ENCODE data around the gene FBXO24.
"Not testable (repeated sequence)": the region's sequence is repeated elsewhere in the genome, so short reads cannot be mapped to it uniquely, and the experiment has no call there.

FBXO24 gene, protein sequence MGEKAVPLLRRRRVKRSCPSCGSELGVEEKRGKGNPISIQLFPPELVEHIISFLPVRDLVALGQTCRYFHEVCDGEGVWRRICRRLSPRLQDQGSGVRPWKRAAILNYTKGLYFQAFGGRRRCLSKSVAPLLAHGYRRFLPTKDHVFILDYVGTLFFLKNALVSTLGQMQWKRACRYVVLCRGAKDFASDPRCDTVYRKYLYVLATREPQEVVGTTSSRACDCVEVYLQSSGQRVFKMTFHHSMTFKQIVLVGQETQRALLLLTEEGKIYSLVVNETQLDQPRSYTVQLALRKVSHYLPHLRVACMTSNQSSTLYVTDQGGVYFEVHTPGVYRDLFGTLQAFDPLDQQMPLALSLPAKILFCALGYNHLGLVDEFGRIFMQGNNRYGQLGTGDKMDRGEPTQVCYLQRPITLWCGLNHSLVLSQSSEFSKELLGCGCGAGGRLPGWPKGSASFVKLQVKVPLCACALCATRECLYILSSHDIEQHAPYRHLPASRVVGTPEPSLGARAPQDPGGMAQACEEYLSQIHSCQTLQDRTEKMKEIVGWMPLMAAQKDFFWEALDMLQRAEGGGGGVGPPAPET

DNA sequence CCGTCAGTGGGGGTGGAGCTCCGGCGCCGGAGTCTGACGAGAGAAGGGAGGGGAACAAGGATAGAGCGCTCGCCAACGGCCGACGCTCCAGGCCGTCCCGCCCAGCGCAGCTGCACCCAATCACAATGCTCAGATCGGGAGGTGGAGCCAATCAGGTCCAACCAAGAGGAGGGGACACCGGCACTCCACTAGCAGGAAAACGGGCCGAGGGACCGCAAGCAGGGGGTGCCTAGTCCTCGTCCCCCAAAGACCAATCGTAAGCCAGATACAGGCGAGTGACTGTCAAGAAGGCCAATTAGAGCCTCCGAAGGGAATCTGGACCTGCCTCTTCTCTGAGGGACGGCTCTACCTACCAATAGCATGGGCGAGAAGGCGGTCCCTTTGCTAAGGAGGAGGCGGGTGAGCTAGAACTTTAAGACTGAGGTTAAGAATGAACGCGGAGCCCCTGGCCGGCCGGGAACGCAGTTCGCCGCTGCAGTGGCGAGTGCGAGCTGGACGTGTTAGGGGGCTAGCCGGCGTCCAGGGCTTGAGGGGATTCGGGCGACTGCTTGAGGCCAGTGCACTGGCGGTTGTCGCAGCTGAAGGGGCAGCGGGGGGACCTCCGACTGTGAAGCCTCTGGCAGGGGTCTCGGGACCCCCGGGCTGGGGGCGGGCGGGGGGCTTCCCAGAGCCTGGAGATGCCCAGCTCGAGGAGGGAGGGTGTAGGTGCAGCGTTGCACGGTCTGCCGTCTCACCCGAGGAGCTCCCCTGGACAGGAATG is at the start of gene FBXO24:
Gene FBXO24, plus strand, starts transcription at position 63 of the 760 bp plus-strand sequence. Its CDS starts 298 bp downstream, at position 361.
- Histone ChIP-seq H3K27me3 (ENCODE audit: control insufficient read depth in 1 of 2, insufficient read depth in 2 of 2, low read length in 2 of 2) (no peaks in the 10 kb centered on the region), H3K9ac (ENCODE audit: low read depth in 1 of 2, low read length in 2 of 2) (peak within 1 kb of the TSS; percentile 69 to 91), H3K4me1 (ENCODE audit: control insufficient read depth in 1 of 2, insufficient read depth in 2 of 2, low read length in 2 of 2) (peaks cover 27 to 29% of the 10 kb centered on the region in 2 donors), H3K9me3 (ENCODE audit: control insufficient read depth in 1 of 2, low read length in 2 of 2) (no peaks in the 10 kb centered on the region), H3K27ac (ENCODE audit: low read depth, low read length) (peak within 1 kb of the TSS; percentile 99), H3K36me3 (ENCODE audit: control insufficient read depth in 1 of 2, insufficient read depth in 2 of 2, low read length in 2 of 2) (peaks cover 8 to 11% of the 10 kb centered on the region in 2 donors), H3K4me3 (ENCODE audit: low read depth in 1 of 2, low read length in 2 of 2) (peak within 1 kb of the TSS; percentile 89 to 94)

DNA sequence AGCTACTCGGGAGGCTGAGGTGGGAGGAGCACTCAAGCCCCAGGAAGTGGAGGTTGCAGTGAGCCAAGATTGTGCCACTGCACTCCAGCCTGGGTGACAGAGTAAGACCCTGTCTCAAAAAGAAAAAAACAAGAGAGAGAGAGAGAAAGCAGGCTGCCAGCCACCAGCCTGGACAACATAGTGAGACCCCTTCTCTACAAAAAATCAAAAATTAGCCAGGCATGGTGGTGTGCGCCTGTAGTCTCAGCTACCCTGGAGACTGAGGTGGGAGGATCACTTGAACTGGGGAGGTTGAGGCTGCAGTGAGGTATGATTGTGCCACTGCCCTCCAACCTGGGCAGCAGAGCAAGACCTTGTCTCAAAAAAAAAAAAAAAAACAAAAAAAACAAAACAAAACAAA is 49.4 kb upstream of the FBXO24 start:
- H3K4me1 ChIP-seq (ENCODE audit: control insufficient read depth in 1 of 2, insufficient read depth in 2 of 2, low read length in 2 of 2), result peaks cover 26 to 32% of the 10 kb centered on the region in 2 donors
- not testable (repeated sequence) for H3K9me3 ChIP-seq (ENCODE audit: control insufficient read depth in 1 of 2, low read length in 2 of 2); H3K36me3 ChIP-seq (ENCODE audit: control insufficient read depth in 1 of 2, insufficient read depth in 2 of 2, low read length in 2 of 2); H3K27ac ChIP-seq (ENCODE audit: low read depth, low read length); H3K4me3 ChIP-seq (ENCODE audit: low read depth in 1 of 2, low read length in 2 of 2); H3K27me3 ChIP-seq (ENCODE audit: control insufficient read depth in 1 of 2, insufficient read depth in 2 of 2, low read length in 2 of 2); H3K9ac ChIP-seq (ENCODE audit: low read depth in 1 of 2, low read length in 2 of 2)

DNA sequence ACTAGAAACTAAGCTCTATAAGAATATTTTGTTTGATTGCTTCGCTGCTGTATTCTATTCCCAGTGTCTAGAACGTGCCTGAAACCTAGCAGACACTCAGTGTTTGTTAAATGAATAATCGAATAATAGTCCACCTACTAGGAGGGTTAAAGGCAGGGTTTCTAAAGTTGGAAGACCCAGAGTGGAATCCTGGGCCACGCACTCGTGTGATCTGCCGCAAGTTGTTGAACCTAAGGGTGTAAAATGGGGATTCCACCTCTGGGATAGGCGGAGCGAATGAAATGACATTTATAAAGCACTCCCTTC is 47.8 kb upstream of the FBXO24 start:
- H3K27ac ChIP-seq (ENCODE audit: low read depth, low read length), result no peak overlapping the region
- peak overlapping the region; percentile 39 to 49 for H3K9ac ChIP-seq (ENCODE audit: low read depth in 1 of 2, low read length in 2 of 2)
- H3K4me1 ChIP-seq (ENCODE audit: control insufficient read depth in 1 of 2, insufficient read depth in 2 of 2, low read length in 2 of 2), result peaks cover 29 to 37% of the 10 kb centered on the region in 2 donors
- H3K4me3 ChIP-seq (ENCODE audit: low read depth in 1 of 2, low read length in 2 of 2), result peak overlapping the region; percentile 65 to 76
- H3K27me3 ChIP-seq (ENCODE audit: control insufficient read depth in 1 of 2, insufficient read depth in 2 of 2, low read length in 2 of 2), result no peaks in the 10 kb centered on the region
- no peaks in the 10 kb centered on the region for H3K9me3 ChIP-seq (ENCODE audit: control insufficient read depth in 1 of 2, low read length in 2 of 2)
- H3K36me3 ChIP-seq (ENCODE audit: control insufficient read depth in 1 of 2, insufficient read depth in 2 of 2, low read length in 2 of 2), result no peaks in the 10 kb centered on the region

DNA sequence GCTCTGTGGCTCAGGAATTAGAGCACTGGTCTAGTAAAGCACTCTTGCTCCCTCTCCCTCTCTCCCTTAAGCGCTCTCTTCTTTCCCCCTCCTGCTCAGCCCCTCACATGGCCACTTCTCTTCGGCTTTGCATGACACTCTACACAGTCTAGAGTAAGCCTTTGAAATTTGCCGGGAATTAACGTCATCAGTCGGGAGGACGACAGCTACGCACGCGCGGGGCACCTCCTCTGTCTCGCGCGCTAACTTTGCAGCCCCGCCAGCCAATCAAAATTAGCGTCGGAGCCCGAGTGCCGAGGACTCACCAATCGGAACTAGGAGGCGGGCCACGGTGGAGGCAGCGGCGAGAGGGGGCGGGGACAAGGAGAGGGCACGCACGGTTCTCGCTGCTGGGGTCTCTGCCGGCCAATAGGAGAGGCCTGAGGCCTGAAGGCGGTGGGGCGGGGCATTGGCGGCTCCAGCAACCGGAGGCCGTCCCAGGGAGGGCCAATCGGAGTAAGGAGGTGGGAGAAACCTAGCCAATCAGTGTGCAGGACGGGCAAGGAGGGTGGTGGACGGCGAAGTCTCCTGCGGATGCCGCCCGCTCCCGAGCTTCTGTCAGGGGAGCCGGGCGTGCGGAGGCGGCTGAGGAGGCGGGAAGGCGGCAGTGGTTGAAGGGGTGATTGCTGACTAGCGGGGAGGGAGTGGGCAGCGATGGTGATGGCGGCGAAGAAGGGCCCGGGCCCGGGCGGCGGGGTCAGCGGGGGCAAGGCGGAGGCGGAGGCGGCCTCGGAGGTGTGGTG is 47.3 kb upstream of the FBXO24 start, which contains the start of gene AGFG2:
Gene AGFG2, plus strand, starts transcription at position 550 of the 782 bp plus-strand sequence. Its CDS starts 144 bp downstream, at position 694.
- Histone ChIP-seq H3K4me3 (ENCODE audit: low read depth in 1 of 2, low read length in 2 of 2) (peak within 1 kb of the TSS; percentile 82 to 92), H3K4me1 (ENCODE audit: control insufficient read depth in 1 of 2, insufficient read depth in 2 of 2, low read length in 2 of 2) (peaks cover 26 to 39% of the 10 kb centered on the region in 2 donors), H3K9ac (ENCODE audit: low read depth in 1 of 2, low read length in 2 of 2) (peak within 1 kb of the TSS; percentile 66), H3K36me3 (ENCODE audit: control insufficient read depth in 1 of 2, insufficient read depth in 2 of 2, low read length in 2 of 2) (no peaks in the 10 kb centered on the region), H3K27me3 (ENCODE audit: control insufficient read depth in 1 of 2, insufficient read depth in 2 of 2, low read length in 2 of 2) (no peaks in the 10 kb centered on the region), H3K27ac (ENCODE audit: low read depth, low read length) (peak within 1 kb of the TSS; percentile 73), H3K9me3 (ENCODE audit: control insufficient read depth in 1 of 2, low read length in 2 of 2) (no peaks in the 10 kb centered on the region)

DNA sequence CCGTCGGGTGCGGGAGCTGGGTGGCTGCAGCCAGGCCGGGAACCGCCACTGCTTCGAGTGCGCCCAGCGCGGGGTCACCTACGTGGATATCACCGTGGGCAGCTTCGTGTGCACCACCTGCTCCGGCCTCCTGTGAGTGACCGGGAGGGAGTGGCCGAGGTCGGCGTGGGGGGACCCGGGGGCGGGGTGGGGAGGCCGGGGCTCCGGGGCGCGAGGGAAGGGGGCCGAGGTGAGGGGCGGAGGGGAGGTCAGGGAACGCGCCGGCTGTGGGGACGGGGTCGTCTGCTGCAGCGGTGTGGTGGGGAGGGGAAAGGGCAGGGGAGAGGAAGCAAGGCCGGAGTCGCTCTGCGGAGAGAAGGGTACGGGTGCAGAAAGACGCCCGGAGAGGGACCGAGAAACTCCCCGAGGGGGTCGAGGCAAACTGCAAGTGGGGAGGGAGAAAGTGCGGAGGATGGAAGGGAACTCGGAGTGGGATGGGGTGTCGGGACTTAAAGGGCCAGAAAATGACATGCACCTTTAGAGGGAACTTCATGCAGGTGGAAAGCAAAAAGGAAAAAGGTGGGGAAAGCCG is 46.6 kb upstream of the FBXO24 start:
- Histone ChIP-seq H3K4me1 (ENCODE audit: control insufficient read depth in 1 of 2, insufficient read depth in 2 of 2, low read length in 2 of 2) (peaks cover 33 to 46% of the 10 kb centered on the region in 2 donors), H3K27ac (ENCODE audit: low read depth, low read length) (peak overlapping the region; percentile 73), H3K4me3 (ENCODE audit: low read depth in 1 of 2, low read length in 2 of 2) (peak overlapping the region; percentile 82 to 92), H3K9ac (ENCODE audit: low read depth in 1 of 2, low read length in 2 of 2) (peak overlapping the region; percentile 66), H3K9me3 (ENCODE audit: control insufficient read depth in 1 of 2, low read length in 2 of 2) (no peaks in the 10 kb centered on the region), H3K36me3 (ENCODE audit: control insufficient read depth in 1 of 2, insufficient read depth in 2 of 2, low read length in 2 of 2) (no peaks in the 10 kb centered on the region), H3K27me3 (ENCODE audit: control insufficient read depth in 1 of 2, insufficient read depth in 2 of 2, low read length in 2 of 2) (no peaks in the 10 kb centered on the region)

DNA sequence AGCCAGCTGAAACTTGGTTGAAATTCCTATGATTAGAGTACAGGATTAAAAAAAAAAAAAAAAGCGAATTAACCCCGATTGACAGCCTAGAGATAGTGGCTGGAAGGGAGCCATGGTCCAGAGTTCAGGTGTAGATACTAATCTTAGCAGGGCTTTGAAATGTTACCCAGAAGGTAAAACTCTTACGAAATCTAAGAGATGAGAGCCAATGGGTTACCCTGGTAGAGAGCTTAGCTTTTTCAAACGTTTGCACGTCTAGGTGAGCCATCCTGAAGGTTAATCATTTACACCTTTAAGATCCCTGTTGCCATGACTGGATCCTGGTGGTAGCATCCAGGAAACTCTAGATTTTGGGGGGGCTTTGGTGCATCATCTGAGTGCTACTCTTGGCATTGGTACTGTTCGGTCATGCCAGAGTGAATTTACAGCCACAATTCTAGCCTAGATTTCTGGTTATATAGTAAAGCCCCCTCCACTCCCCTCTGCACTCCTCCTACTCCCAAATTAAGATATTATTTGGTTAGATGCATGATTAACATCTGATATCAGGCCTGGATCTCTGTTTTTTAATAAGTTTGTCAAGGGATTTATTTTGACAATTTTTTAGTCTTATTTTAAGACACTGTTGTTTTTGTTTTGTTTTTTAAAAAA is 45.9 kb upstream of the FBXO24 start:
- H3K36me3 ChIP-seq (ENCODE audit: control insufficient read depth in 1 of 2, insufficient read depth in 2 of 2, low read length in 2 of 2), result no peaks in the 10 kb centered on the region
- no peaks in the 10 kb centered on the region for H3K9me3 ChIP-seq (ENCODE audit: control insufficient read depth in 1 of 2, low read length in 2 of 2)
- H3K4me1 ChIP-seq (ENCODE audit: control insufficient read depth in 1 of 2, insufficient read depth in 2 of 2, low read length in 2 of 2), result peaks cover 38 to 53% of the 10 kb centered on the region in 2 donors
- no peaks in the 10 kb centered on the region for H3K27me3 ChIP-seq (ENCODE audit: control insufficient read depth in 1 of 2, insufficient read depth in 2 of 2, low read length in 2 of 2)
- peak overlapping the region; percentile 66 for H3K9ac ChIP-seq (ENCODE audit: low read depth in 1 of 2, low read length in 2 of 2)
- H3K4me3 ChIP-seq (ENCODE audit: low read depth in 1 of 2, low read length in 2 of 2), result peak overlapping the region; percentile 82 to 92
- no peak overlapping the region for H3K27ac ChIP-seq (ENCODE audit: low read depth, low read length)

DNA sequence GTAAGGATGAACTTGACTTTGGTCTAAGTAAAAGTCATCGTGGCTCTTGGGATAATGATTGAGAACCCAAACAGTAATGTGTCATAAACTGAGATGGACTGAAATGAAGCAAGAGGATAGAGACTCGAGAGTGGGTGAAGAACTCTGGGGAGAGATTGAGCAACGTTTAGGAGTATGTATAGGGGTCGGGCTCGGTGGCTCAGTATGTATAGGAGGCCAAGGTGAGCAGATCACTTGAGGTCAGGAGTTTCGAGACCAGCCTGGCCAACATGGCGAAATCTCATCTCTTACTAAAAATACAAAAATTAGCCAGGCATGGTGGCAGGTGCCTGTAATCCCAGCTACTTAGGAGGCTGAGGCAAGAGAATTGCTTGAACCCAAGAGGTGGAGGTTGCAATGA is 44.8 kb upstream of the FBXO24 start:
- H3K4me3 ChIP-seq (ENCODE audit: low read depth in 1 of 2, low read length in 2 of 2); H3K9me3 ChIP-seq (ENCODE audit: control insufficient read depth in 1 of 2, low read length in 2 of 2); H3K27me3 ChIP-seq (ENCODE audit: control insufficient read depth in 1 of 2, insufficient read depth in 2 of 2, low read length in 2 of 2); H3K9ac ChIP-seq (ENCODE audit: low read depth in 1 of 2, low read length in 2 of 2); H3K36me3 ChIP-seq (ENCODE audit: control insufficient read depth in 1 of 2, insufficient read depth in 2 of 2, low read length in 2 of 2); H3K27ac ChIP-seq (ENCODE audit: low read depth, low read length): not testable (repeated sequence)
- peaks cover 49 to 64% of the 10 kb centered on the region in 2 donors for H3K4me1 ChIP-seq (ENCODE audit: control insufficient read depth in 1 of 2, insufficient read depth in 2 of 2, low read length in 2 of 2)

DNA sequence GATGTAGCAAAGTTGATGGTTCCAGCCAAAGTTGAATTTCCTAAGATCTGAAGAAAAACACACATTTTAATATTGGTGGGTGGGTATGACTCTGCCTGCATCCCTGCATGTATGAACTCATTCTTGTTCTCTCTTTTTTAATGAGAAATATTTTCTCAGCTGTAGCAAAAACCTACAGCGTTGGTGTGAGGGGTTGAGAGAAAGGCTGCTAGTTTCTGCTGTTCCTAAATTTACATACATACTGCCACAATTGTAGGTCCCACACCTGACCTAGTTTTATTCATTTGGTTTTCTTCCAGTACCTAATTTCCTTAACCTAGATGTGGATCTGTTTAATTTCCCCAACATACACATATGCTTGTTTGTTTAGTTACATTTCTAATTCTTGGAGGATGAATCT is 42.5 kb upstream of the FBXO24 start:
- Histone ChIP-seq H3K4me3 (ENCODE audit: low read depth in 1 of 2, low read length in 2 of 2) (no peak overlapping the region), H3K9ac (ENCODE audit: low read depth in 1 of 2, low read length in 2 of 2) (peak overlapping the region in 1 of 2 donors; percentile 36), H3K36me3 (ENCODE audit: control insufficient read depth in 1 of 2, insufficient read depth in 2 of 2, low read length in 2 of 2) (peaks cover 0 to 1% of the 10 kb centered on the region in 2 donors), H3K9me3 (ENCODE audit: control insufficient read depth in 1 of 2, low read length in 2 of 2) (no peaks in the 10 kb centered on the region), H3K4me1 (ENCODE audit: control insufficient read depth in 1 of 2, insufficient read depth in 2 of 2, low read length in 2 of 2) (peaks cover 61 to 79% of the 10 kb centered on the region in 2 donors), H3K27me3 (ENCODE audit: control insufficient read depth in 1 of 2, insufficient read depth in 2 of 2, low read length in 2 of 2) (no peaks in the 10 kb centered on the region), H3K27ac (ENCODE audit: low read depth, low read length) (no peak overlapping the region)

DNA sequence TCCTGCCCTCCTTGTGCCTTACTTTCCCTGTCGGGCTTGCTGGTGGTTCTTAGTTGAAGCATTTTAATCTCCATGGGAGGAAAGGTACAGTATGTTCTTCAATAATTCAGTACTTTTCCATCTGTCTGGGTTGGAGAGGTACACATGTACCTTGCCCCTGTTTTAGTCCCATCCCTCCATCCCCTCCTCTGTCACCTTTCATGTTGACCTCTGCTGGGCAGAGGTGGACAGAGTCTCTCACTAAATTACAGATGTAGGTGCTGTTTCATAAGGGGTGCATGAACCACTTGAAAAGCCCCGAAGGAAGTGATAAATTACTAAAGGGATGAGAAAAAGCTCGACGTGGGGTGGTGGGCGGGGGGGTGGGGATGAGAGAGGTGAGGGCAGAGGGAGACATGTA is 41.7 kb upstream of the FBXO24 start:
- Histone ChIP-seq H3K36me3 (ENCODE audit: control insufficient read depth in 1 of 2, insufficient read depth in 2 of 2, low read length in 2 of 2) (peaks cover 0 to 7% of the 10 kb centered on the region in 2 donors), H3K4me3 (ENCODE audit: low read depth in 1 of 2, low read length in 2 of 2) (no peak overlapping the region), H3K9ac (ENCODE audit: low read depth in 1 of 2, low read length in 2 of 2) (peak overlapping the region in 1 of 2 donors; percentile 27), H3K27ac (ENCODE audit: low read depth, low read length) (peak overlapping the region; percentile 62), H3K27me3 (ENCODE audit: control insufficient read depth in 1 of 2, insufficient read depth in 2 of 2, low read length in 2 of 2) (no peaks in the 10 kb centered on the region), H3K9me3 (ENCODE audit: control insufficient read depth in 1 of 2, low read length in 2 of 2) (no peaks in the 10 kb centered on the region), H3K4me1 (ENCODE audit: control insufficient read depth in 1 of 2, insufficient read depth in 2 of 2, low read length in 2 of 2) (peaks cover 60 to 79% of the 10 kb centered on the region in 2 donors)
